NCI-H510A (cell line): Measurements from ENCODE around the gene GCK.
"Not testable (repeated sequence)": the region's sequence is repeated elsewhere in the genome, so short reads cannot be mapped to it uniquely, and the experiment has no call there.

Experiments used
- DNase-seq: peaks from one replicate; lab custom pipeline; 2025; lab: John Stamatoyannopoulos, UW

The GCK gene

DNA sequence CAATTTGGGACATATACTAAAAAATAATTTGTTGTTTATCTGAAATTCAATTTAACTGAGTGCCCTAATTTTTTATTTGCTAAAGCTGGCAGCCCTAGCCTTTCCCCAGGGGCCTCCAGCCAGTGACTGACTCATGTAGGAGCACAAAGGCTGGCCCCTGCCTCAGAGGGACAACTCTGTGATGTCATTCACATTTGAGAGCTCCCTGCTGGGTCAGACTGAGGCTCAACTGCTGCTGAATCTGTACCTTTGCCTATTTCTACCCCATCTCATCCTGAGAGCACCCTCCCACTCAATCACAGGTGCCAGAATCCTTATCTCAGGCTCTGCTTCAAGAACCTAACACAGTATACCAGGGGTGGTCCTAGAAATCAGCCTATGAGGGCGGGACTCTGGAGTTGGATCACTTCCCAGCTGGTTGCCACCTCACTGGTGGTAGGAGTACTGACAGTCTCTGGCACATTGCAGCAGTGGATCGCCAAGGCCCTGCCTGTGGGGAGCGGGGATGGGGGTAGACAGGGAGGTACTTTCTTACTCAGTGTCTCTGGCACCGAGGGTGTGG lies 11.6 kb downstream of the GCK start:
- DNase-seq = no peak

DNA sequence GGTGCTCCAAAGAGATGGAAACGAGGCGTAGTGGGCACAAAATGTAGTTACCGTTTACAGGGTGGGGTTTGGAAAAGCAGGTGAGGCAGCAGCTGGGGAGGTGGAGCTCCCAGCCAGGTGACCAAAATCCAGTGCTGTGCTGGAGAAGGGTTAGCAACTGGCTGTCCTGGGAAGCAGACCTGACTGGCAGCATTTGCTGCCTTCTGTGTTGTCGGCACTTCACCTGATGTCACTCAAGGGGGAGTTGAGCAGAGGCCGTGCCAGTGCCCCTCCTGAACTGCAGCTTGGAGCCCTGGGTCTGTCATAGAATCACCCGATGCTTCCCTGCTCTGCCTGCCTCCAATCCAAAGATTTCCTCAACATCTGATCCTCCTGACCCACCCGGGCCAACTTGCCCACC lies 12.8 kb downstream of the GCK start:
- DNase-seq = no peak

DNA sequence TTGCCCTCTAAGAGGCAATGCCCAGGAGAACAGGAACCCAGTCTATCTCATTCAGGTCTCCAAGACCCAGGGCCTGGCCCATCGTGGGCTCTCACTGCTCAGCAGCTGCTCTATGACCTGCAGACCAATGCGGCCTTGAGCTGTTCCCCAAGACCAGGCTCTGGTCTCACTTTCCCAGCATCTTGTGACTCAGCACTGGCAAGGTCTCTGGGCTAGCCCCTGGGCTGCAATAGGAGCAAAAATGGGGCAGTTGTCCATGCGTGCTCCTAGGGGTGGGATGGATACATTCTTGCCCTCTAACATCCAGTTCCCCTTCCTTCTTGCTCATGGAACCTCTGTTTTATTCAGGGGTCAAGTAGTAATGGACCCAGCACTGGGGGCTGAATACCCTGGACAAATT lies 13.5 kb downstream of the GCK start:
- no peak for DNase-seq

DNA sequence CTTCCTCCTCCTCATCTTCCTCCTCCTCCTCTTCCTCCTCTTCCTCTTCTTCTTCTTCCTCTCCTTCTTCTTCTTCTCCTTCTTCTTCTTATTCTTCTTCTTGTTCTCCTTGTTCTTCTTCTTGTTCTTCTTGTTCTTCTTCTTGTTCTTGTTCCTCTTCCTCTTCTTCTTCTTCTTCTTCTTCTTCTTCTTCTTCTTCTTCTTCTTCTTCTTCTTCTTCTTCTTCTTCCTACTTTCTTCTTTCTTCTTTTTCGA lies 14.6 kb downstream of the GCK start:
- DNase-seq = not testable (repeated sequence)

DNA sequence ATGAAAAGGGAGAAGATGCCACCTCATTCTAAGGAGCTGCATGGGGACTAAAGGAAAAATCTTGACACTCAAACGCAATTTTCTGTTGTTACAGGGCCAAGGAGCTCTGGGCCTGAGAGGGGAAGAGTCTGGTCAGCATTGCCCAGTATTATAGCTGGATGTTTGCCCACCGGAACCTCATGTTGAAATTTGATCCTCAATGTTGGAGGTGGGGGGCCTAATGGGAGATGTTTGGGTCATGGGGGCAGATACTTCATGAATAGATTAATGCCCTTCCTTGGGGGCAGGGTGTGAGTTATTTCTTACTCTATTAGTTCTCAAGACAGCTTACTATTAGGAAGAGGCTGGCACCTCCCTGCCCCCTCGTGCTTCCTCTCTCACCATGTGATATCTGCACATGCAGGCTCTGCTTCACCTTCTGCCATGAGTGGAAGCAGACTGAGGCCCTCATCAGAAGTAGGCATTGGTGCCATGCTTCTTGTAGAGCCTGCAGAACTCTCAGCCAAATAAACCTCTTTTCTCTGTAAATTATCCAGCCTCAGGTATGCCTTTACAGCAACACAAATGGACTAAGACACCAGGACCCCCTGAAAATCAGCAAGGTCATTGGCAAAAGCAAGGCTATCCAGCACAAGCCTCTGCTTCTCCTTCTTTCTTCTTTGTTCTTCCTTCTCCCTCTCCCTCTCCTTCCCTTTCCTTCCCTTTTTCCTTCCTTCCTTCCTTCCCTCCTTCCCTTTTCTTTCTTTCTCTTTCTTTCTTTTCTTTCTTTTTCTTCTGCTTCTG lies 15.1 kb downstream of the GCK start:
- DNase-seq = no peak

GRCh38 chr7:44172803-44173424 lies 16.3 kb downstream of the GCK start:
- no peak for DNase-seq

DNA sequence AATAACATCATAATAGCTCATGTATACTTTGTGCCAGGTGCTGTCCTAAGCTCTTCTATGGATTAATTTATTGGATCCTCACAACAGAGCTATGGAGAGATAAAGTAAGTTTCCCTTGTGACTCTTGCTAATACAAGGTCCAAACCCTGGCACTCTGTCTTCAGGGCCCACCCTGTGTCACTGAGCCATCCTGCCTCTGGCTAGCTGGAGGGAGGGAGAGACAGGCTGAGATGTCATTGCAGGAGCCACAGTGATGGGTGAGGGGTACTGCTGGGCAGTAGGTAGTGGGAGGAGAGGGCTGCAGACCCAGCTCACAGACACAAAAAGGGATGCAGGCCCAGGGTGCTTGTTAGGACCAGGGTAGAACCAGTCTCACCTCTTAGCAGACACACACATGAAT lies 16.9 kb downstream of the GCK start:
- no peak for DNase-seq

- DNase-seq = not testable (repeated sequence)
Observed at GRCh38 chr7:44171901-44172300, 17.3 kb downstream of the GCK start.

DNA sequence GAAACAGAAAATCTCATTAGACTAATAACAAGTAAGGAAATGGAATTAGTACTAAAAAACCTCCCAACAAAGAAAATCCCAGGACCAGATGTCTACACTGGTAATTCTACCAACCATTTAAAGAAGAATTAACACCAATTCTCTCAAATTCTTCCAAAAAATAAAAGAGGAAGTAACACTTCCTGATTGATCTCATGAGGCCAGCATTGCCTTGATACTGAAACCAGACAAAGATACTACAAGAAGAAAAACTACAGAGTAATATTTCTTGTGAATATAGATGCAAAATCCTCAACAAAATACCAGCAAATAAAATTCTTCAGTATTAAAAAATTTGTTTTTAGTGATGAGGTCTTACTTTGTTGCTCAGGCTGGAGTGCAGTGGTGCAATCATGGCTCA lies 21.3 kb downstream of the GCK start:
- no peak for DNase-seq

GRCh38 chr7:44163591-44163990 lies 25.6 kb downstream of the GCK start:
- DNase-seq = no peak

DNA sequence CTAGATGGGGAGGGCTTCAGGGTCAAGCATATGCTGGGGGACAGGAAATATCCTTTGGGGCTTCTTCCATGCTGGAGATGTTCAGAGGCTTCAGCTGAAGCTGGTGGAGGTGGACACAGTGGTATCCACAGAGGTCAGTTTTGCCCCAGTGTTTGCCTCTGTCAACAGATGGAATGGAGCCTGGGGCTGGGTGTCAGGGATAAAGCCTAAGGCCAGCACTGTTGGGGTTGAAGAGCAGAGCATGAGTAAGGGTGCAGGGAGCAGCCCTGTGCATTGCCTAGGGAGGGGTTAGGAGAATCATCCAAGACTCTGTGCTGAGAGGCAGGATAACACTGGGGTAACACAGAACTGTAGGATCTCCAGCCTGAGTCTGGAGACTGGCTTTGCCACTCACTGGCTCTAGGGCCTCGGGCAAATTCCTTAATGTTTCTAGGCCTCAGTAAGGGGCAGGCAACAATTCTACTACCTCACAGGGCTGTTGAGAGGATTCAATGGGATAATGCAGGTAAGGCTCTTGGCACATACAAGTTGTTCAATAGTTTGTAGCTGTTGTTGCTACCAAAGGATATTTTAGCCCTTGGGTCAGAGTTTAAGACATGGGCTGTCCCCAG lies 26.3 kb downstream of the GCK start:
- DNase-seq = no peak

GRCh38 chr7:44162179-44162578 lies 27.1 kb downstream of the GCK start:
- DNase-seq = no peak

GRCh38 chr7:44161371-44161770 lies 27.9 kb downstream of the GCK start:
- DNase-seq = no peak

- DNase-seq = no peak
Observed at GRCh38 chr7:44159824-44160630, 29.2 kb downstream of the GCK start.

- no peak for DNase-seq
Observed at GRCh38 chr7:44158873-44159631, 30.2 kb downstream of the GCK start.

DNA sequence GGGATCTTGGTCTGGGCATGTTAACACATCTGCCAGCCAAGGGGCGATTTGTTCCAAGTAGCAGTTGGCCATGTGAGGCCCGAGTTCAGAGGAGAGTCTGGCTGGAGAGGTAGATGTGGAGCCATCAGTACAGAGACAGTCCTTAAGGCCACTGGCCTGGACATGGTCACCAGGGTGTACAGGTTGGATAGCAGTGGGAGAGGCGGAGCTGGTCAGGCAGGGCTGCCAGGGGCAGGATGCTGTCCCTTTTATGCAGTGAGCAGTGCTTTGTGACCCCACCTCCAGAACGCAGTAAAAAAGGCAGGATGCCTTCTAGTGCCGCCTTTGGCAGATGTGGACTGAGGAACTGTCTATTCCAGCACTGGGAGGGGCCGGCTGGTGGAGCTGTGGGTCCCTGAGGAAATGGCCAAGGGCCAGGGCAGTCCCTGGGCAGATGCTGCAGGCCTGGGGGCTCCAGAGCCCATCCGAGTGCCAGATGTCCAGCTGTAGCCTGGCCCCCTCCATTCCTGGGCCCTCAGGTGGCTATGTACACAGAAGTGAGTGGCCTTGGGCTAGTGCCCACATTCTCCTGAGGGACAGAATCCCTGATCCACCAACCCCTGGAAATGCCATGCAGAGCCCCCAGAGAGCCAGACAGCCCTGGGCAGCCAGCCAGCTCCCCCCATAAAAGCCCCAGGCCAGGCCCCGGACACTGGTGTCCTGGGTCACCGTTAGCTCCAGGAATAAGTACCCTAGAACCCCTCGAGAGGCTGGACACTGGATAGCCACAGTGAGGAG lies 31.0 kb downstream of the GCK start:
- no peak for DNase-seq

DNA sequence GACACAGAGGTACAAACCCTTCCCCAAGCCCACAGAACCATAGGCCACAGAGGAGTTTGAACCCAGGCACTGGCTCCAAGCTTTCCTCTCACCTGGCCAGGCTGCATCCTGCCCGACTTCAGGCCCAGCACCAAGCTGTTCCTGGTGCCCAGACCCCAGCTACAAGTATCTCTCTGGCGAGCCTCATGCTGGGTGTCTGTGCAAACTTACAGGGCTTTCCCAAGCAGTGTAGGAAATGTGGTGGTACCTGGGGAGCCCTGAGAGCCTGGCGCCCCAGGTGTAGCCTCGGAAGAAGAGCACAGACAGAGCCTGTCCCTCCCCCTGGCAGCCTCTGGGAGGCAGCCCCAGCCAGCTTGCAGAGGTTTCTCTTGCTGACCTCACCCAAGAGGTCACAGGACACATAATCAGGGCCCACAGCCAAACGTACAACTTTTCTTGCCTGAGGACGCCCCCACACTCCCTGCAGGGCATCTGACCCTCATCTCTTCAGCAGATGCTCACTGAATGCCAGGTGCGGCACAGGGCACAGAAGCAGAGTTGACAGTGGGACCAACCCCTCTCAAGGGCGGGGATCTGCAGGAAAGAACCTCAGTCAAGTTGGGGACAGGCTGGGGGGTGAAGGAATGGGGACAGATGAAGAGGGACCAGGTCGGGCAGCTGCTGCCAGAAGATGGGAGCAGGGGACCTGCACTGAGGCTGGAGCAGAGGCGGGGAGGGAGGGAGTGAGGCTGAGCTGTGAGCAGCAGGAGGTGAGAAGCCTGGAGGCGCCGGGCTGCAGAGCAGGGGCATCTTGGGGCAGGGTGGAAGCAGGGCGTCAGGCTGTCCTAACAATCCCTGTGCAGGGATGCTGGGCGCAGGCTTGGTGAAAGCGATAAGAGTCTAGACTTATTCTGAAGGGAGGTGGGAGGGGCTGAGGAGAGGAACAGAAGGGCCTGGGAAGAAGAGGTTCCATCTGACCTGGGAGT lies 31.8 kb downstream of the GCK start:
- no peak for DNase-seq

DNA sequence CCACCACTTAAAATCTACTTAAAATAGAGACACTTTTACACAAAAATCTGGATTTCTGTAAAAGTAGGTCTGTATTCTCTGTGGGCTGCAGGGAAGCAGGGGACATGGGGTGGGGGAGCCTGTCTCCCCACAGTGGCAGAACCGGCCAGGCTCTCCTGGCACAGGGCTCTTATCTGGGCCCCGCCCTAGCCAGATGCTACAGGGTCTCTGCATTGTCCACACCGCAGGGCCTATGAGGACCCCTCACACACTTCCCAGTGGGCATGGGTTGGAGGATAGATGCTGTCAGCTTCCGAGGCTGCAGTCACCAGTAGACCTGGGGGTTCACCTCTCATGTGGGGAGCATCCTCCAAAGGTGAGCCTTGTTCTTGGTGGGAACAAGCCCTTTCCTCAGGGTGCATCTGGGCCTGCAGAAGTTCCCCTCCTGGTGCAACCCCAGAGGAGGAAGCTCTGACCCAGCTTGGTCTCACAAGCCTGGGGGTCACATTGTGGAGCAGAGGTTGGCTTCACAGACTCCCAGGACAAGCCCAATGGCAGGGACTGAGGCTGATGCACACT lies 32.7 kb downstream of the GCK start:
- DNase-seq = no peak
